DND-41 (cell line): ENCODE results near the gene PLD3.
"Not testable (repeated sequence)": the region's sequence is repeated elsewhere in the genome, so short reads cannot be mapped to it uniquely, and the experiment has no call there.

Experiments
- ATAC-seq: fragments of 200-7000 bp; cut with Tn5 transposase; 3 replicates; pipeline ENCODE4 v1.9.1; 2021; ENCODE audit warnings: low read depth; ENCODE audit not compliant: insufficient read depth
- DNase-seq: peaks from one replicate; pipeline ENCODE4 v3.0.0-alpha.2; 2020
- H2AFZ ChIP-seq: 2 replicates; pipeline ENCODE4 v1.6.0; 2012; ENCODE audit warnings: low read depth, low read length
- H3K27ac ChIP-seq: 2 replicates; pipeline ENCODE4 v1.5.1; 2012; ENCODE audit warnings: low read length, inconsistent platforms
- H3K27me3 ChIP-seq: fragments of 200-600 bp; sonication (generic); 2 replicates; pipeline ENCODE4 v1.6.0; 2012; ENCODE audit warnings: low read length, mild to moderate bottlenecking, inconsistent platforms; ENCODE audit not compliant: insufficient read depth, poor library complexity
- H3K36me3 ChIP-seq: 2 replicates; pipeline ENCODE4 v1.5.1; 2012; ENCODE audit warnings: low read length, inconsistent platforms; ENCODE audit not compliant: insufficient read depth
- H3K4me1 ChIP-seq: 2 replicates; pipeline ENCODE4 v1.5.1; 2012; ENCODE audit warnings: mild to moderate bottlenecking, low read length; ENCODE audit not compliant: insufficient read depth
- H3K4me2 ChIP-seq: 2 replicates; pipeline ENCODE4 v1.6.0; 2012; ENCODE audit warnings: mild to moderate bottlenecking, moderate library complexity, low read length, inconsistent platforms; ENCODE audit not compliant: insufficient read depth
- H3K4me3 ChIP-seq, 2 experiments: fragments of 200-600 bp in 1 of 2; shearing (Covaris generic) in 1 of 2; 2 replicates each; pipeline ENCODE4 v1.5.1; 2012 to 2016; ENCODE audit warnings: inconsistent platforms in 2 of 2, low read length in 2 of 2, mild to moderate bottlenecking in 2 of 2, low read depth in 1 of 2, moderate library complexity in 1 of 2
- H3K79me2 ChIP-seq: 2 replicates; pipeline ENCODE4 v1.6.0; 2012; ENCODE audit warnings: low read length, inconsistent platforms; ENCODE audit not compliant: insufficient read depth
- H3K9ac ChIP-seq: 2 replicates; pipeline ENCODE4 v1.6.0; 2012; ENCODE audit warnings: low read depth, mild to moderate bottlenecking, inconsistent platforms, low read length, moderate library complexity
- H3K9me3 ChIP-seq: 2 replicates; pipeline ENCODE4 v1.5.1; 2012; ENCODE audit warnings: low read length, moderate library complexity, mild to moderate bottlenecking, inconsistent platforms; ENCODE audit not compliant: insufficient read depth, severe bottlenecking
- H4K20me1 ChIP-seq: 2 replicates; pipeline ENCODE4 v1.6.0; 2012; ENCODE audit warnings: low read length; ENCODE audit not compliant: insufficient read depth
- CTCF ChIP-seq: IDR thresholded peaks from 2 replicates; pipeline ENCODE4 v1.5.1; 2012; ENCODE audit warnings: borderline replicate concordance, low read length, moderate library complexity, mild to moderate bottlenecking; ENCODE audit not compliant: poor library complexity, severe bottlenecking; ENCODE audit errors: extremely low read depth
- EZH2 ChIP-seq: IDR thresholded peaks from 3 replicates; pipeline ENCODE4 v1.6.1; 2012; ENCODE audit warnings: borderline replicate concordance, low read depth, mild to moderate bottlenecking, moderate library complexity, low read length, inconsistent platforms; ENCODE audit not compliant: severe bottlenecking

The PLD3 gene

GRCh38 chr19:40400559-40400958 lies 52.1 kb downstream of the PLD3 start:
- no peaks in the 10 kb centered on the region for H3K36me3 ChIP-seq
- no peak overlapping the region for H3K9ac ChIP-seq
- no peak for DNase-seq
- peaks cover 20% of the 10 kb centered on the region for H3K4me1 ChIP-seq
- no peak overlapping the region for H3K4me3 ChIP-seq
- H3K27me3 ChIP-seq: no peaks in the 10 kb centered on the region
- H3K79me2 ChIP-seq: no peaks in the 10 kb centered on the region
- TF ChIP-seq CTCF: no peak
- no peak for TF ChIP-seq EZH2
- H4K20me1 ChIP-seq: no peaks in the 10 kb centered on the region
- H3K27ac ChIP-seq: no peak overlapping the region
- H2AFZ ChIP-seq: no peak overlapping the region
- no peaks in the 10 kb centered on the region for H3K9me3 ChIP-seq
- no peak for ATAC-seq
- no peak overlapping the region for H3K4me2 ChIP-seq

- no peaks in the 10 kb centered on the region for H3K9me3 ChIP-seq
- no peaks in the 10 kb centered on the region for H3K79me2 ChIP-seq
- peak overlapping the region; percentile 86 for H3K4me2 ChIP-seq
- peak overlapping the region; percentile 55 for H3K9ac ChIP-seq
- no peaks in the 10 kb centered on the region for H4K20me1 ChIP-seq
- H3K4me3 ChIP-seq: peak overlapping the region; percentile 23 to 58; a peak in 3 of 4 replicates
- ATAC-seq: peak; percentile 73
- H2AFZ ChIP-seq: peak overlapping the region; percentile 86
- H3K27ac ChIP-seq: peak overlapping the region; percentile 22; the same call in 1 of the 2 replicates
- DNase-seq: peak; percentile 81
- H3K36me3 ChIP-seq: no peaks in the 10 kb centered on the region
- peaks cover 20% of the 10 kb centered on the region for H3K4me1 ChIP-seq
- TF ChIP-seq CTCF (no peak), EZH2 (no peak)
- H3K27me3 ChIP-seq: no peaks in the 10 kb centered on the region
Measured at GRCh38 chr19:40403262-40403984, 54.9 kb downstream of the PLD3 start.

GRCh38 chr19:40407714-40408597 lies 59.5 kb downstream of the PLD3 start:
- Histone ChIP-seq H3K9ac (no peak overlapping the region), H4K20me1 (no peaks in the 10 kb centered on the region), H3K36me3 (no peaks in the 10 kb centered on the region), H3K9me3 (no peaks in the 10 kb centered on the region), H3K27me3 (no peaks in the 10 kb centered on the region), H3K27ac (no peak overlapping the region), H3K4me1 (peaks cover 19% of the 10 kb centered on the region), H3K4me3 (no peak overlapping the region), H2AFZ (no peak overlapping the region), H3K4me2 (no peak overlapping the region), H3K79me2 (no peaks in the 10 kb centered on the region)
- no peak for TF ChIP-seq CTCF
- no peak for TF ChIP-seq EZH2
- DNase-seq (no peak), ATAC-seq (no peak)

GRCh38 chr19:40408598-40408925 lies 60.1 kb downstream of the PLD3 start:
- not testable (repeated sequence) for H2AFZ ChIP-seq, H4K20me1 ChIP-seq, ATAC-seq, H3K9me3 ChIP-seq, H3K79me2 ChIP-seq, H3K36me3 ChIP-seq, H3K4me3 ChIP-seq, H3K27me3 ChIP-seq, H3K4me2 ChIP-seq, DNase-seq, H3K9ac ChIP-seq, H3K27ac ChIP-seq
- peaks cover 13% of the 10 kb centered on the region for H3K4me1 ChIP-seq
